GM21381 (cell line): ENCODE data around the gene TMEM183A.

Experiments
- ATAC-seq: cut with Tn5 transposase; IDR thresholded peaks from one replicate; pipeline ENCODE4 v1.9.1; 2021; ENCODE audit warnings: mild to moderate bottlenecking, moderate library complexity; ENCODE audit not compliant: unreplicated experiment

TMEM183A gene

DNA sequence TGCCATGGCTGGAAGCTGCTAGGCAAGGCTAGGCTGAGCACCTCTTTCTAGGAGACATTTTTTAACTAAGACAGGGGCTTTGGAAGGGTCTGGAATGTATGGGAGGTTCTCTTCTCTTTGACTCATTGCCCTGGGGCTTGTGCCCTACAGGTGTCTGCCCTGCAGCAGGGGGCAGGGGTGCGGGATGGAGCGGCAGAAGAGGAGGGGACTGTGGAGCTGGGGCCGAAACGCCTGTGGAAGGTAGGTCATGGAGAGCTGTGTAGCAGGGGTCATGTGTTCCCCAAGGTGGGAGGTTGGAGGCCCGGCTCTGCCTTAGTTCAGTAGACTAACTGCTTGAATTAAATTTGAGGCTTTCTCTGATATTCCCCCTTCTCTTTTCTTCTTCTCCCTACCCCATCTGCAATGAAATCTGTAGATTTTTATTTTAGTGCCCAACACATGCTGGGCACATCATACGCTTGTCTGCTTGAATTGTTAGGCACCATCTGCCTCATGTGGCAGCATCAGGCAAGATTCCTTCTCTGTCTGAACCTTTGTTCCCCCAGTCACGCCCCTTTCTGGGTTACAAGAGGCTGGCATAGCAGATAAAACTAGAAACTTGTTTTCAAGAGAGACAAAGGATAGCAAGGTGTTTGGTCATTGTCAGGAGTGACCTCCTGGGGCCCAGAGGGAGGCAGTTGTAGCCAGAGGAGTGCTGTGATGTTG is 37.5 kb downstream of the TMEM183A start:
- ATAC-seq: no peak

DNA sequence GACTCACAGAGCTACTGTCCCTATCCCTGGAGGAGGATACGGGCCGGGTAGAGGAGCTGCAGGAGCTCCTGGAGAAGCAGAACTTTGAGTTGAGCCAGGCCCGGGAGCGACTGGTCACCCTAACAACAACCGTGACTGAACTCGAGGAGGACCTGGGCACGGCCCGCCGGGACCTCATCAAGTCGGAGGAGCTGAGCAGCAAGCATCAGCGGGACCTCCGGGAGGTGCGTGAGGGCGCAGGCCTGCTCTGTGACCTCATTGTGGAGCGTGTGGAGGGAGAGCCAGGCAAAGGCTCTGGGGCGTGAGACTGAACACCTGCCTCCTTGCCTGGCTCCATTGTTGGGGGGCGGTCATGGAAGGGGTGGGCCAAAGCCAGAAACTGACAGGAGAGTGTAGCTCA is 38.2 kb downstream of the TMEM183A start:
- ATAC-seq: no peak

DNA sequence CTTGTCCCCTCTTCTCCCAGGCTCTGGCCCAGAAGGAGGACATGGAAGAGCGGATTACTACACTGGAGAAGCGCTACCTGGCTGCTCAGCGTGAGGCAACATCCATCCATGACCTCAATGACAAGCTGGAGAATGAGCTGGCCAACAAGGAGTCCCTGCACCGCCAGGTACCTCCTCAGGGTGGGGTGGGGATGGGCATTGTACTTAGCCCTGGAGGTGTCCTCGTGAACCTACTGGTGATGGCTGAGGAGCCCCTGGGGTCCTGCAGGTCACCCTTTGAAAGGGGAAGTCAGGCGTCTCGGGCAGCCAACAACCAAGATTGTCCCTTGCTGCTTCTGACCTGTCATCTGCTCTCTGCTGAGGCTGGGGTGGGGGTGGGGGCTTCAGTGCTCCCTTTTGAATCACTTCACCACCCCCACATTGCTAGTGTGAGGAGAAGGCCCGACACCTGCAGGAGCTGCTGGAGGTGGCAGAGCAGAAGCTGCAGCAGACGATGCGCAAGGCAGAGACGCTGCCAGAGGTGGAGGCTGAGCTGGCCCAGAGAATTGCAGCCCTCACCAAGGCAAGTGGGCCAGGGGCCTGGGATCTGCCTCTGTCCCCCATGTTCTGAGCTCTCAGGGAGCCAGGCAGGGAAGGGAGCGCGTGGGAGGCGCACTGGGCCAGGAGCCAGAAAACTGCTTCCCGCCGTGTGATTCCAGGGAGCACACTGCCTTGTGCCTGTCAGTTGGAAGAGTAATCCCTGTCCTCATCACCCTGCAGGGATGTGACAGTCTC is 38.8 kb downstream of the TMEM183A start:
- ATAC-seq: no peak

DNA sequence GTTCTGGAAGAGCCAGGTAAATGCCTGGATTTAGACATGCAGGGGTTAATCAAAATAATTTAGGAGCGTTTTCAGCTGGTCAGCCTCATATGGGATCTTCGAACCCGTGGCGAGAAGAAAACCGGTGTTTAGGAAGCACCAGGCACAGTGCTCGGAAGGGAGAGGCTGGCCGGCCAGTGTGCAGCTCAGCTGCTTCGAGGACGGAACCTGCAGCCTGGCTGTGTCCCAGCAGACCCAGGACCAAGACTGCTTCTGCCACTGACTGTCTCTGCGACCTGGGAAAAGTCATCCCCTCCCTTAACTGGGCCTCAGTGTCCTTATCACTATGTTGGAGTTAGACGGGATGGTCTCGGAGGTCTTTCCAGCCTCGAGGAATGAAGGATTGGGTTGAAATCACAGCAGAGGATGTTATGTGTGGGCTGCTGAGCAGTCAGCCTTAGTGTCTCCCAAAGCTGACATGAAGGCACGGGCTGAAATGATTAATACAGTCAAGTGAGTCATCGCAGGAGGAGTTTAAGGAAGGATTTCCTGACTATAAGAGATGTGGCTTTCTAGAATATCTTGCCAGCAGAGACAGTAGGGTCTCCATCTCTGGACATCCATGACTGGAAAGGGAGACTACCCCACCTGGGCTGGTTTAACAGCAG is 39.9 kb downstream of the TMEM183A start:
- no peak for ATAC-seq

DNA sequence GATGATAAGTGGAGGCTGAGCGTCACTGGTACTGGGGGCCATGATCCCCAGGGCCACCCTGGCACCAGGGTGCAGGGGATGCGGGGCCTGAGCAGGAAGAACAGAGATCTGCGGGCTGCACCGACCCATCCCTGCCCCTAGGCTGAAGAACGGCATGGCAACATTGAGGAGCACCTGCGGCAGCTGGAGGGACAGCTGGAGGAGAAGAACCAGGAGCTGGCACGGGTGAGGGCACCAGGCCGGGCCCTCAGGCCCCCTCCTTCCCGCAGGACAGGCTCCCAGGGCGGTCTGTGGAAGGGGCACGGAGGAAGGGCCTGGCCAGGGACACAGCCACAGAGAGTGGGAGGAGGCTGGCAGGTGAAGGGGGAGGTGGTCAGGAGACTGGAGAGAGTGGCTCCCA is 40.9 kb downstream of the TMEM183A start:
- ATAC-seq: no peak

DNA sequence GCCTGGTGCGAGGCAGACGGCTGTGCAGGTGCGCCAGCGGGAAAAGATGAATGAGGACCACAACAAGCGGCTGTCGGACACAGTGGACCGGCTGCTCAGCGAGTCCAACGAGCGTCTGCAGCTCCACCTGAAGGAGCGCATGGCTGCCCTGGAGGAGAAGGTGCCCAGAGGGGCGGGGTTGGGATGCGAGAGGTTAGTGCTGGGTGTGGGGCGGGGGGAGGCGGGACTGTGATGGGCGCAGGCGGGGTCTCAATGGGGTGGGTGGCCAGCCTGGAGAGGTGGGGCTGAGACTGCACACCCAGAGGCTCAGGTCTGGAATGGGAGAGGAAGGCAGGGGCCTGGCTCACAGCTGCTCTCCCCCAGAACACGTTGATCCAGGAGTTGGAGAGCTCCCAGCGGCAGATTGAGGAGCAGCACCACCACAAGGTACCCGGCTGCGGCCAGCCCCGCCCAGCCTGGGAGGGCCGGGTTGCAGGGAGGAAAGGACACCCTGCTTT is 41.4 kb downstream of the TMEM183A start:
- ATAC-seq: no peak

DNA sequence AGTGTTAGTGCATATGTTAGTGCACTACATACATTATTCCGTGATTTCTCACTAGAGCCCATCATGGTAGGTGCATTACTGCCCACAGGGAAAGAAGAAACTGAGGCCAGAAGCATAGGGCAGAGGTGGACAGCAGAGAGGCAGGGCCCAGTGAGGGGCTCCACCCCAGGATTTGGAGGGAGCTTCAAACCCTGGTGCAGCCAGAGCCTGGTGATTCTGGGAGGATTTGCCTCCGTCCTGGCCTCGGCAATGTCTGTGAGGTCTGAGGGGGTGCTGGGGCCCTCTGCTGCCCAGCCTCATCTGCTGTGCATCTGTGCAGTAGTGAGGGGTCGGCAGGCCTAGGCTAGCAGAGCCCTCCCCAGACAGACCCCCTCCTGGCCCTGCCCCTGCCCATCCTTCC is 41.9 kb downstream of the TMEM183A start:
- no peak for ATAC-seq

DNA sequence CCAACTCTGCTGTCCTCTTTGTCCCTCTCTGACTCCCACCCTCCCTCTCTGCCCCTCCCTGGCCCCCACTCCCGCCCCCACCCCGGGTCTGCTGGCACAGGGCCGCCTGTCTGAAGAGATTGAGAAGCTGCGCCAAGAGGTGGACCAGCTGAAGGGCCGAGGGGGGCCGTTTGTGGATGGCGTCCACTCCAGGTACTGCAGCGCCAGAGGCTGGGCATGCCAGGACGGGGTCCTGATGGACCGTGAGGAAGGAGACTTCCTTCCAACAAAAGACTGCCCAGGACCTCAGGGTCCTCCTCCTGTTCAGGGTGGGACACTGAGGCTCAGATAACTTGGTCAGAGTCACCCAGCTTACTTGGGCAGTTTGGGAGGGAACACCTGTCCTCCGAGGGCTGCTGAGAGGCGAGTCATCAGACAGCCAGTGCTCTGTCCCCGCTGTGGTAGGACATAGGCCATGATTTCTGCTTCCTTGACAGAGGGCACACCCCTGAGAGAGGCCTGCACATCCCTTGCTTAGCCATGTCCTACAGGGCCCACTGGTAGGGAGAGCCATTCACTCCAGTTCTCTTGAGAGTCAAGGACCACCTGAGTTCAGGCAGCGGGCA is 42.5 kb downstream of the TMEM183A start:
- no peak for ATAC-seq

DNA sequence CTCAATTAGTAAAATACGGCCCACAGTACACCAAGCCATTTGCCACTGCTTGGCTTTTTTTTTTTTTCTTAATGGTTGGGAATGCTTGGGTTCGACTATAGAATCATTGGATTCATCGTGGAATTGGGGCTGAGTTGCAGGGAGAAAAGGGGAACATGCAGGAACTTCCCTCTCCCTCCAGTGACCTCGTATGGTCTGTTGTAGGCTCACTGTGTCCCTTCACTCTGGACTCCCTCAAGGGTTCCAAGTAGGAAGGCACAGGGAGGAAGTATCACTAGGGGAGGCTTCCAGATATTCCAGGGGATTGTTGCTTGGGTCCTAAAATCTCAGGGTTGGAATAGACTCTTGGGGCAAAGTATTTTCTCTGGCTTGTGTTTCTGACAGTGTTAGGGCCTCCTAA is 43.7 kb downstream of the TMEM183A start:
- no peak for ATAC-seq

DNA sequence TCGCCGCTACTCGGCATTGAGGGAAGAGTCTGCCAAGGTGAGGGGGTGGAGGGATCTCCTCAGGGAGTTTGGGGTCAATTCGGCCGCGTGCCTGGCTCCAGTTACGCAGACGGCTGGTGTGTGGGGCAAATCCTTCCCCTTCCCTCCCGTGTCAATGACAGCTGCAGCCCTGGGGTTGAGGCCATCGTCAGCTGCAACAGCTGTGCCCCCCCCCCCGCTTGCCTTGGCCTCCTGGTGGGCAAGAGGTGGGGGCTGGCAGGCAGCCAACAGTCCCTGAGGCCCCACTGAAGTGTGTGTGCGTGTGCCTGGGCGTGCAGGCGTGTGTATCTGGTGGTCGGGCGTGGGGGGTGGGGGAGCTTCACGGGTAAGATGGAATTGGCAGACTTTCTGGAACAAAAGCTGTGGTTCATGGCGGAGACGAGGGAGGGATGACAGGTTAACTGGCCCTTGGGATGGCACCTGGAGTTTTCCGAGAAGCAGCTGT is 44.7 kb downstream of the TMEM183A start:
- no peak for ATAC-seq

DNA sequence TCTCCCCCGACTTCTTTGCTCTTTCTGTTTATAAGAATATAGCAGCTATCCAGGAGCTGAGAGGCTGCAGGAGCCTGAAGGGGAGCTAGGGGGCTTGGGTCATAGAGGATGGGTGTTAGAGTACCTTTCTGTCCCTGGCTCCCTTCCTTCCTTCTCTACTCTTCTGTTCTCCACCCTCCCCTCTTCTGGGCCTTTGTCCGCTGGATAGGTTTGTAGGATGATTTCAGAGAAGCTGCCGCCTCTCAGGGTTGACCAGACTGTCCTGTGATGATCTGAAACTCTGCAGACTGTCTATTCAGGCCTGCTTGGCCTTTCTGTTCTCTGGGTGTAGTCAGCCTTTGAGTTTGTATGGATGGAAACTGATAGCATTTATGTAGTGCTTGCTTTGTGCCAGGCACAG is 45.4 kb downstream of the TMEM183A start:
- ATAC-seq: no peak

DNA sequence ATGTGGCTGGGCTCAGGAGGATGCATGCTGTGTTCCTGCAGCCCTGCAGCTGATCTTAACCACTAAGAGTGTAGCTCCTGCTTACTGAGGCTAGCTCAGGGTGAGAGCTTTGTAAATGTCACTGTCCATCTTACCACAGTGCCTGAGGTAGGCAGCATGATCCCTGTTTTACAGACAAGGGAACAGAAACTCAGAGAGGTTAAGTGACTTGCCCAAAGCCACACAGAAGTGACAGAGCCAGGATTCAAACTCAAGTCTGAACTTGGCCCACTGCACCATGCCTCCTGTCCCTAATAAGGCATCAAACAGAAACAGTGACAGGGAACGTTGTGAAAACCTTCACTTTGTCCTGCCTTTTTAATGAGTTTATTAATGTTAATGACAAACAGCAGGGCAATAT is 47.0 kb downstream of the TMEM183A start:
- no peak for ATAC-seq

DNA sequence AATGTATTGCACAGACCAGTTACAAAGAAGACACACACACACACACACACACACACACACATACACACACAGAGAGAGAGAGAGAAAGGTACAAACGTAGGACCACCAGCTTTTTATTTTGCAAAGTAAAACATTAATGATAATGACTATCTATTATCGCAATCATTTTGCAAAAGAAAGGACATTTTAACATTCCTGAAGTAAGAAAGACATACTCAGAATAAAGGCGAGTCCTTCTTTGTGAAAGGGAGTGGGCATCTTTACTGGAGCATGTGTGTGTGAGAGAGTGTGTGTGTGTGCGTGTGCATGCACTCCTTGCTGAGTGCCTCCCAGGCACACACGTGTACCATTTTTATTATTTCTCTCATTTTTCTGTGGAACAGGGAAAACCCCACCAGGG is 47.5 kb downstream of the TMEM183A start:
- ATAC-seq: no peak

DNA sequence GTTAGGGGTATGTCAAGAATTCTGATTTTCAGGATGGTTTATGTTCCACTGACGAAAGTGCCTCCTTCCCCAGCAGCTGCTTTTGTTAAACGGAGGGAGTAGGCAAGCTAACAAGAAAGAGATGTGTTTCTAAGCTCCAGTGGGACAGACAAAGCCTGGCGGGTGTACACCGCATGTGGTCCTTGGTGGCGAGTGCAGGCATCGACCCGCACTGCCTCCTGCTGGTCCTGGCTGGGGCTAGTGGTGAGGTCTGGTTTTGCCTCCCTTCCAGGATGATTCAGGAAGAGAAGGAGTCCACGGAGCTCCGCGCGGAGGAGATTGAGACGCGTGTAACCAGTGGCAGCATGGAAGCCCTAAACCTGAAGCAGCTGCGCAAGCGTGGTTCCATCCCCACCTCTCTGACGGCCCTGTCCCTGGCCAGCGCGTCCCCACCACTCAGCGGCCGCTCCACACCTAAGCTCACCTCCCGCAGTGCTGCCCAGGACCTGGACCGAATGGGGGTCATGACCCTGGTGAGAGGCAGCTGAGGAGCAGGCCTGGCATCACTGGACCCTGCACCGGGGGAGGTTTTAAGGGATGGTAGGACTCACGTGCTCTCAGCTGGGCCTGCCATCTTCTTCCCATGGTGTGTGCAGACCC is 48.1 kb downstream of the TMEM183A start:
- no peak for ATAC-seq

DNA sequence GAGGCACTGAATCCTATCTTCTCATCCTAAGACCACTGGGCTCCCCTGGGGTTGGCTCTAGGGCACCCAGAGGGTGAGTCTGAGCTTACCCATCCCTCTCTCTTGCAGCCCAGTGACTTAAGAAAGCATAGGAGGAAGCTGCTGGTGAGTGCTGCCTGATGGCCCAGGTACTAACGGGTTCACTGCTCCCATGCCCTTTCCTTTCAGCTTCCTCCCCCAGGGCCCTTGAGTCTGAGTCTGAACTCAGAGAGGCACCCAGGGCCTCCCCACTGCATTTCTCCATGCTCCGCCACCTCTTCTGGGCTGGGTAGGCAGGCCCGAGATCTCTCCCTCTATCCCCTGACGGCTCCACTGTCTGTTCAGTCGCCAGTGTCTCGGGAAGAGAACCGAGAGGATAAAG is 48.8 kb downstream of the TMEM183A start:
- ATAC-seq: no peak

DNA sequence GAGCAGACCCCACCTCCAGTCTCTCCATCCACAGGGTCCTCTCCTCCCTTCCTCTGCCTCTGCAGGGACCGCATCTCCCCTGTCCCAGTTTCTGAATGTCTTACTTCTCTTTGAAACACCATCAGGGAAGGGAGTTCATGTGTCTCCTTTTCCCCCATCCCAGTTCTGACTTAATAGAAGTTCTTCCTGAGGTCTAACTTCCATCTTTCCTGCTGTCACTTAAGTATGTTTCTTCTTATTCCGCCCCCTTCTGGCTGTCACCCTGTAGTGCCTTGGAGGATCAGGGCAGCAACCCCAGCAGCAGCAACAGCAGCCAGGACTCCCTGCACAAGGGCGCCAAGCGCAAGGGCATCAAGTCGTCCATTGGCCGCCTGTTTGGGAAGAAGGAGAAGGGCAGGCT is 49.3 kb downstream of the TMEM183A start:
- no peak for ATAC-seq

DNA sequence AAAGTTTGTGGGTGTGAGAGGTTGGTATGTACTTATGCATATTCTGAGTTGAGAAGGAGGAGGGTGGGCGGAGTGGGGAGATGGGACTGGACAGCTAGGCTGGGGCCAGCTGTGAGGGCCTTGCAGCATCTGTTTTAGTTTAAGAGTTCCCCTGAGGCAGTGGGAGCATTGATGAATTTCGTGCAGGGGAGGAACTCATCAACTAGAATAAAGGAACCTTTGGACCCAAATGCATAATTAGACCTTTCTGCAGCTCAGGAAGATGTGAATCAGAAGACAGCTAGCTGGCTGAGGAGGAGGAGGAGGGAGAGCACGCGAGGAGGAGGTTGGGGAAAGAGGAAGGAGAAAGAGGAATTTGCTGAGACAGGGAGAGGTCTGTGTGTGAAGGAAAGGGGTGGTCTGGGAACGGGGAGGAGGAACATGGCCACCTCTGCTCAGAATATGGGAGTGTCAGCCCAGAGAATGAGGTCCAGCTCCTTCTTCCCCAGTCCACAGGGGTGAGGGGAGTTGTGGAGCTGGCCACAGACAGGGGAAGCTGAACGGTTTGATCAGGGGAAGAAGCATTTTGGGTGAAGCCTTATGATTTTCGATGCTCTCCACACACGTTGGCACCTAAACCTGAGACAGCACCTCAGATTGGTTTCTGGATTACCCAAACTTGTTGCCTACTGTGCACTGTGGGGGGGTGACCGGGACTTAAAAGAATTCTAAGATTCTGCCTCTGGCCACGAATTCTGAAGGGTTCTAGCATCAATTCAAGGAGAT is 50.9 kb downstream of the TMEM183A start:
- ATAC-seq: no peak

DNA sequence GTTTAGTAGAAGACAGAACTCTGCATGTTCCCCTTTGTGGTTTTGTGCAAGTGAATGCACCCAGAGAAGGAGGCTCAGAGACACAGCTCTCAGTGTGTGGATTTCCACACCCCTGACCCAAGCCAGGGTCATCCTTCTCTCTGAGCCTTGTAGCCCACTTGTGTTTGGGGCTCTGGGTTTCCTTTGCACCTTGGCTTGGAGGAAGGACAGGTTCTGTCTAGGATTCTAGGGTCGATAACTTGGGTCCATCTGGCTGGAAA is 51.4 kb downstream of the TMEM183A start:
- no peak for ATAC-seq

DNA sequence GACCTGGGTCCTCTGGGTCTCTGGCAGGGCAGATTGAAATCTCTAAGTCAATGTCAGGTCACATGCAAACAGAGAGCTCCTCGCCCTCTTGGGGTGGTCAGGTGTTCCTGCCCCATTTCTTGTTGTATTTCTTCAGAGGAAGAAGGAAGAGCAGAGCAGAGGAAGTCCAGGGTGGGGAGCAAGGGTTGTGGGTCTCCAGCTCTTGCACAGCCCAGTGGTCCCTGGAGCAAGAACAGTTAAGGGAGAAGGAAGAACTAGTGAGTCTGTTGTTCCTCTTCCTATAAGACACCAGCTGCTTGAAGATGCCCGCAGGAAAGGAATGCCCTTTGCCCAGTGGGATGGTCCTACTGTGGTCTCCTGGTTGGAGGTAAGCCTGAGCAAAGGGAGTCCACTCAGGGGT is 52.3 kb downstream of the TMEM183A start:
- no peak for ATAC-seq

DNA sequence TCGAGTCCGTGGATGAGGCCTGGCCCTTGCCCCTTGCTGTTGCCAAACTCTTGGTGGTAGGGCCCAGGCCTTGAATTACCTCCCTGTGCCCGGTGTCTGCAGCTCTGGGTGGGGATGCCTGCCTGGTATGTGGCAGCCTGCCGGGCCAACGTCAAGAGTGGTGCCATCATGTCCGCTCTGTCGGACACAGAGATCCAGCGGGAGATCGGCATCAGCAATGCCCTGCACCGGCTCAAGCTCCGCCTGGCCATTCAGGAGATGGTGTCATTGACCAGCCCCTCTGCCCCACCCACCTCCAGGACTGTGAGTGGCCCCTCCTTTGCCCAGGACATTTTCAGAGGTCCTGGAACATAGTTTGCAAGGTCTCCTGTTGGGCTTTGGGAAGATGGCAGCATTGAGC is 52.9 kb downstream of the TMEM183A start:
- ATAC-seq: no peak
